Heart left ventricle (tissue), 16 donors: Measurements from ENCODE around the gene VAMP1. TPM values are rescaled to one million over a fixed set of nuclear protein-coding genes. Genes with fewer than 3 reads are reported as not detected.
"Not testable (repeated sequence)": the region's sequence is repeated elsewhere in the genome, so short reads cannot be mapped to it uniquely, and the experiment has no call there.

Experiments
- ATAC-seq, 4 donors: fragments of 200-7000 bp; cut with Tn5 transposase; one replicate each; pipeline ENCODE4 v1.9.1; 2020 to 2022; ENCODE audit warnings: moderate library complexity in 4 of 4, mild to moderate bottlenecking in 3 of 4, moderate number of reproducible peaks in 1 of 4
- DNase-seq, 5 donors: peaks; one replicate each; pipeline ENCODE4 v3.0.0-alpha.2; 2020
- H3K27ac ChIP-seq, 12 donors: fragments of 200-600 bp; sonication (generic) in 4 of 12; one replicate each; pipeline versions ENCODE4 v1.5.0 to v1.8.0; 2016 to 2022; ENCODE audit warnings: mild to moderate bottlenecking in 2 of 12
- H3K27me3 ChIP-seq, 9 donors: fragments of 200-600 bp; sonication (generic) in 2 of 9; one replicate each; pipeline versions ENCODE4 v1.5.1 to v1.8.0; 2016 to 2022; ENCODE audit warnings: mild to moderate bottlenecking in 3 of 9
- H3K36me3 ChIP-seq, 9 donors: fragments of 200-600 bp; sonication (generic) in 2 of 9; one replicate each; pipeline versions ENCODE4 v1.5.0 to v1.8.0; 2018 to 2022; ENCODE audit warnings: mild to moderate bottlenecking in 2 of 9
- H3K4me1 ChIP-seq, 12 donors: fragments of 200-600 bp; sonication (generic) in 4 of 12; one replicate each; pipeline versions ENCODE4 v1.5.0 to v1.8.0; 2016 to 2022; ENCODE audit warnings: mild to moderate bottlenecking in 3 of 12
- H3K4me3 ChIP-seq, 12 donors: fragments of 200-600 bp; sonication (generic) in 4 of 12; one replicate each; pipeline versions ENCODE4 v1.5.0 to v1.8.0; 2017 to 2022; ENCODE audit warnings: mild to moderate bottlenecking in 9 of 12, moderate library complexity in 4 of 12
- H3K9me3 ChIP-seq, 12 donors: fragments of 200-600 bp; sonication (generic) in 4 of 12; one replicate each; pipeline versions ENCODE4 v1.5.0 to v1.8.0; 2016 to 2022; ENCODE audit warnings: mild to moderate bottlenecking in 1 of 12
- CTCF ChIP-seq, 12 donors: fragments of 200-600 bp; sonication (generic) in 4 of 12; IDR thresholded peaks; one replicate each; pipeline versions ENCODE4 v1.5.0 to v1.8.0; 2018 to 2022; ENCODE audit warnings: antibody characterized with exemption in 12 of 12, mild to moderate bottlenecking in 5 of 12
- POLR2A ChIP-seq, 2 donors: fragments of 450-650 bp; IDR thresholded peaks; one replicate each; pipeline ENCODE4 v1.6.1; 2017; ENCODE audit warnings: antibody characterized with exemption in 2 of 2, mild to moderate bottlenecking in 2 of 2, moderate library complexity in 2 of 2
- WGBS, 4 donors: extraction: QIAGEN DNeasy Blood & Tissue Kit in 2 of 4; methylation state at CpG; one replicate each; pipeline versions ENCODE4 v1.1.5 to v1.1.7; 2013 to 2018; 5-methylcytosine and 5-hydroxymethylcytosine counted together
- intact Hi-C, 10 donors: fragments of 100-400 bp; cut with DNase I; formaldehyde crosslinking; loops; one replicate each; pipeline versions ENCODE4 v1.11.1 to v1.14.2; 2022
- polyA plus RNA-seq, 2 donors: library from polyadenylated mRNA; stranded (reverse); fragments of 200-250 nt; gene quantifications; one replicate each; pipeline ENCODE4 v1.2.3, GENCODE V29; 2013
- total RNA-seq, 9 donors: library from RNA; depleted of rRNA in 2 of 9; stranded (reverse); fragments of >200 nt in 2 of 9; fragmentation: NEBNext Ultra II Directional in 3 of 9; extraction: Animal tissue kit (Norgen Biotek cat#: 25700) in 3 of 9; gene quantifications; one replicate each; pipeline versions ENCODE4 v1.1.0 to v1.2.4, GENCODE V29; 2016 to 2023
- donor health status: ischemic (EF 13 %, LVEDD 7.1; RV severe dilation, severe dysfunction).
- donor health status: healthy with polysubstance abuse.
- donor health status: DM: no; HTN: yes; CAD: no.
- donor health status: DM: no; HTN: no; CAD: no.
- donor health status: ischemic (EF 25% LVEDD 6.9; RV normal size, moderate dysfunction).
- donor health status: ischemic (EF 25% LVEDD 5.7; RV mildly dilated, moderate dysfunction).
- donor health status: healthy.
- donor health status: DM: yes; HTN: yes; CAD: no.
- donor health status: ischemic (EF 35%, LVEDD 5.7; RV mildly dilated, moderate dysfunction).
- donor health status: nonischemic (EF 11% LVEDD 7.7; RV severe dilation, severe dysfunction).
- donor health status: DM: yes; HTN: yes; CAD: no.
- donor health status: PGD.
- donor health status: ischemic (EF 29% LVEDD 5.4; RV normal size, mild dysfunction).
- donor health status: nonischemic (EF 23%, LVEDD 6.1; RV moderate dilation, normal function).

The VAMP1 gene
- total and polyA plus RNA-seq, 11 donors = 2.1 to 8.3 (median 3.4) TPM

GRCh38 chr12:6488240-6488639 lies 17.8 kb upstream of the VAMP1 start:
- H3K36me3 ChIP-seq = peaks cover 0 to 17% (median 9%) of the 10 kb centered on the region in 9 donors
- intact Hi-C loops = no loop called here
- H3K9me3 ChIP-seq = no peaks in the 10 kb centered on the region
- no peak overlapping the region for H3K27ac ChIP-seq
- H3K4me3 ChIP-seq = no peak overlapping the region
- no peak for DNase-seq
- WGBS, 4 donors = 88 to 93% (median 93%) methylated on average over 1 of the region's 1 CpG
- no peak for ATAC-seq
- TF ChIP-seq POLR2A (IDR thresholded peaks at IDR 0.05) (no peak), CTCF (IDR thresholded peaks at IDR 0.05) (no peak)
- H3K27me3 ChIP-seq = no peaks in the 10 kb centered on the region
- peaks cover 0 to 12% (median 8%) of the 10 kb centered on the region in 12 donors for H3K4me1 ChIP-seq

- intact Hi-C loops = no loop called here
- H3K27me3 ChIP-seq = no peaks in the 10 kb centered on the region
- peaks cover 0 to 5% (median 0%) of the 10 kb centered on the region in 12 donors for H3K4me1 ChIP-seq
- 87 to 96% (median 88%) methylated on average over 5 to 20 of the region's 20 CpGs for WGBS, 4 donors
- H3K9me3 ChIP-seq = no peaks in the 10 kb centered on the region
- no peak overlapping the region for H3K4me3 ChIP-seq
- no peak for ATAC-seq
- TF ChIP-seq CTCF (IDR thresholded peaks at IDR 0.05) (no peak), POLR2A (IDR thresholded peaks at IDR 0.05) (no peak)
- no peaks in the 10 kb centered on the region for H3K36me3 ChIP-seq
- H3K27ac ChIP-seq = no peak overlapping the region
- DNase-seq = no peak
Measured at GRCh38 chr12:6478416-6478815, 7.9 kb upstream of the VAMP1 start.

GRCh38 chr12:6477601-6478377 lies 7.3 kb upstream of the VAMP1 start:
- H3K9me3 ChIP-seq, H3K36me3 ChIP-seq, DNase-seq, H3K4me1 ChIP-seq, H3K27me3 ChIP-seq, H3K4me3 ChIP-seq, intact Hi-C loops, H3K27ac ChIP-seq: not testable (repeated sequence)
- WGBS, 4 donors = 92 to 96% (median 94%) methylated on average over 15 to 37 of the region's 37 CpGs
- peak in 2 of 4 donors; percentile 22 to 48 for ATAC-seq

- H3K36me3 ChIP-seq = no peaks in the 10 kb centered on the region
- peak overlapping the region in 1 of 12 donors; percentile 46 for H3K27ac ChIP-seq
- H3K27me3 ChIP-seq = no peaks in the 10 kb centered on the region
- WGBS, 4 donors = 66 to 75% (median 71%) methylated on average over 3 of the region's 3 CpGs
- intact Hi-C loops = no loop called here
- H3K4me1 ChIP-seq = peaks cover 0 to 5% (median 0%) of the 10 kb centered on the region in 12 donors
- ATAC-seq (no peak), DNase-seq (no peak)
- no peak overlapping the region for H3K4me3 ChIP-seq
- H3K9me3 ChIP-seq = no peaks in the 10 kb centered on the region
- TF ChIP-seq CTCF (IDR thresholded peaks at IDR 0.05) (no peak), POLR2A (IDR thresholded peaks at IDR 0.05) (no peak)
Measured at GRCh38 chr12:6476489-6476888, 6.0 kb upstream of the VAMP1 start.

GRCh38 chr12:6475233-6475975 lies 4.9 kb upstream of the VAMP1 start:
- H3K36me3 ChIP-seq, H3K27ac ChIP-seq, DNase-seq, H3K27me3 ChIP-seq, ATAC-seq, intact Hi-C loops, H3K4me3 ChIP-seq, H3K9me3 ChIP-seq, H3K4me1 ChIP-seq: not testable (repeated sequence)
- 88 to 95% (median 94%) methylated on average over 30 to 46 of the region's 48 CpGs for WGBS, 4 donors
